K562 (cell line): ENCODE data around the gene ALOXE3. TPM values are rescaled to one million over a fixed set of nuclear protein-coding genes. Genes with fewer than 3 reads are reported as not detected.

Experiments used
- CTCF ChIP-seq, 3 experiments: IDR thresholded peaks in 2 of 3; conservative IDR thresholded peaks in 1 of 3; 2 replicates each; pipeline ENCODE4 v1.5.1; 2011 to 2012; ENCODE audit warnings: low read length in 3 of 3, mild to moderate bottlenecking in 3 of 3, control low read depth in 2 of 3, improper control_type of control experiment in 1 of 3, inconsistent platforms in 1 of 3, low read depth in 1 of 3, mixed read lengths in 1 of 3, moderate library complexity in 1 of 3; ENCODE audit not compliant: insufficient read depth in 2 of 3
- E4F1 ChIP-seq: fragments of 250-450 bp; sonication (Bioruptor Pico); IDR thresholded peaks from 2 replicates; pipeline ENCODE4 v1.5.0; 2021; ENCODE audit warnings: mild to moderate bottlenecking, borderline replicate concordance
- GABPB1 ChIP-seq: sonication (generic); formaldehyde crosslinking; IDR thresholded peaks from 2 replicates; pipeline ENCODE4 v1.8.0; 2022; ENCODE audit warnings: mild to moderate bottlenecking, missing genetic modification reagents
- L3MBTL2 ChIP-seq: fragments of 450-650 bp; IDR thresholded peaks from 2 replicates; pipeline ENCODE4 v1.6.1; 2016; ENCODE audit warnings: mild to moderate bottlenecking, moderate library complexity
- MAX ChIP-seq: sonication (generic); formaldehyde crosslinking; IDR thresholded peaks from 2 replicates; pipeline ENCODE4 v1.9.0; 2022; ENCODE audit warnings: mild to moderate bottlenecking, missing genetic modification reagents
- MEF2A ChIP-seq: IDR thresholded peaks from 2 replicates; pipeline ENCODE4 v1.6.1; 2011; ENCODE audit warnings: low read depth, mild to moderate bottlenecking, low read length, moderate library complexity; ENCODE audit not compliant: control insufficient read depth
- NFE2 ChIP-seq: IDR thresholded peaks from 2 replicates; pipeline ENCODE4 v1.6.1; 2014; ENCODE audit warnings: antibody characterized with exemption, low read depth
- NR2C1 ChIP-seq, 2 experiments: fragments of 450-650 bp; IDR thresholded peaks; 2 replicates each; pipeline ENCODE4 v1.6.1; 2017; ENCODE audit warnings: mild to moderate bottlenecking in 2 of 2, antibody characterized with exemption in 1 of 2, inconsistent platforms in 1 of 2, missing compliant biosample characterization in 1 of 2, missing genetic modification characterization in 1 of 2
- POLR2H ChIP-seq: IDR thresholded peaks from 2 replicates; pipeline ENCODE4 v1.6.1; 2016; ENCODE audit warnings: missing genetic modification characterization, low read depth, mild to moderate bottlenecking, control low read depth, missing compliant biosample characterization, moderate library complexity
- SMARCB1 ChIP-seq: IDR thresholded peaks from 2 replicates; pipeline ENCODE4 v1.6.1; 2011; ENCODE audit warnings: improper control_type of control experiment, low read depth; ENCODE audit not compliant: insufficient read length
- SUPT5H ChIP-seq: fragments of 450-650 bp; IDR thresholded peaks from 2 replicates; pipeline ENCODE4 v1.6.1; 2016
- THAP12 ChIP-seq: fragments of 250-450 bp; sonication (Bioruptor Pico); IDR thresholded peaks from 2 replicates; pipeline ENCODE4 v1.9.0; 2021; ENCODE audit warnings: mild to moderate bottlenecking, inconsistent platforms
- ZFP30 ChIP-seq: fragments of 250-450 bp; sonication (Bioruptor Pico); IDR thresholded peaks from 2 replicates; pipeline ENCODE4 v1.8.0; 2022; ENCODE audit warnings: moderate library complexity, mild to moderate bottlenecking, inconsistent platforms, borderline replicate concordance
- ZNF12 ChIP-seq: sonication (generic); formaldehyde crosslinking; IDR thresholded peaks from 2 replicates; pipeline ENCODE4 v1.4.0; 2020; ENCODE audit warnings: mild to moderate bottlenecking, missing genetic modification reagents
- ZNF224 ChIP-seq: sonication (generic); formaldehyde crosslinking; IDR thresholded peaks from 2 replicates; pipeline ENCODE4 v1.8.0; 2022; ENCODE audit warnings: mild to moderate bottlenecking, missing genetic modification reagents
- ZNF274 ChIP-seq: IDR thresholded peaks from 2 replicates; pipeline ENCODE4 v1.6.1; 2011; ENCODE audit warnings: low read depth, mild to moderate bottlenecking, low read length, moderate library complexity, borderline replicate concordance
- ZNF507 ChIP-seq: conservative IDR thresholded peaks from 2 replicates; pipeline ENCODE4 v1.6.1; 2017; ENCODE audit warnings: missing genetic modification characterization, missing compliant biosample characterization
- ZNF707 ChIP-seq: fragments of 250-450 bp; sonication (Bioruptor Pico); conservative IDR thresholded peaks from 2 replicates; pipeline ENCODE4 v1.8.0; 2022; ENCODE audit warnings: inconsistent platforms, mild to moderate bottlenecking, moderate library complexity
- polyA plus RNA-seq, 8 experiments: library from polyadenylated mRNA; depleted of rRNA in 4 of 8; stranded (reverse) in 5 of 8; unstranded in 3 of 8; fragments of >200 nt; fragmentation: Nextera tagmentation in 2 of 8; fragmentation: Illumina TruSeq in 1 of 8; extraction: Ambion mirVana in 2 of 8; extraction: Trizol in 1 of 8; gene quantifications; 2 replicates each; pipeline versions ENCODE4 v1.2.1 to v1.2.3, GENCODE V29; 2011 to 2014; ENCODE audit warnings: inconsistent platforms in 1 of 8, missing spikeins in 1 of 8
- total RNA-seq, 7 experiments: library from RNA; depleted of rRNA in 6 of 7; stranded (reverse); fragments of >200 nt in 6 of 7; fragmentation: Illumina TruSeq in 2 of 7; extraction: Trizol in 2 of 7; gene quantifications; 2 replicates each; pipeline versions ENCODE4 v1.2.1 to v1.2.3, GENCODE V29; 2011 to 2021; ENCODE audit warnings: low replicate concordance in 1 of 7

ALOXE3 gene
- total and polyA plus RNA-seq, 9 of the 15 experiments (the other 6 are each of a cell fraction or from before 2014, with no cell fraction given): 0.04 TPM; not detected in 8

GRCh38 chr17:8138672-8139371 lies 20.5 kb upstream of the ALOXE3 start (continued):
- TF ChIP-seq SUPT5H (no peak; the same call in 1 of the 2 replicates), ZNF274 (peak; percentile 40; the same call in 1 of the 2 replicates), CTCF (IDR thresholded peaks at IDR 0.05 in 2 of 3, conservative IDR thresholded peaks at IDR 0.05 in 1 of 3; ENCODE audit: insufficient read depth in 2 of 3, low read depth in 1 of 3, low read length in 3 of 3) (peak; percentile 84 to 98 (median 96)), NR2C1 (IDR thresholded peaks at IDR 0.05) (no peak), NR2C1 (tag; IDR thresholded peaks at IDR 0.05) (no peak), NFE2 (0 out of 2 replicates have a peak, but pooled peaks have one; percentile 0), GABPB1 (peak; percentile 84), L3MBTL2 (peak; percentile 75; the same call in 1 of the 2 replicates), MAX (peak; percentile 91), ZFP30 (CRISPR knock-in tag) (no peak), ZNF224 (no peak), ZNF707 (CRISPR knock-in tag) (no peak), SMARCB1 (no peak), ZNF12 (CRISPR knock-in tag) (no peak), POLR2H (peak; percentile 99), MEF2A (no peak), E4F1 (CRISPR knock-in tag) (no peak), THAP12 (0 out of 2 replicates have a peak, but pooled peaks have one; percentile 18), ZNF507 (tag) (no peak)
